ENCODE results near the gene SATB2. TPM values are rescaled to one million over a fixed set of nuclear protein-coding genes. Genes with fewer than 3 reads are reported as not detected.

The SATB2 gene
- total RNA-seq, 2 donors from 2014 or later: 5.2 to 11.8 TPM

DNA sequence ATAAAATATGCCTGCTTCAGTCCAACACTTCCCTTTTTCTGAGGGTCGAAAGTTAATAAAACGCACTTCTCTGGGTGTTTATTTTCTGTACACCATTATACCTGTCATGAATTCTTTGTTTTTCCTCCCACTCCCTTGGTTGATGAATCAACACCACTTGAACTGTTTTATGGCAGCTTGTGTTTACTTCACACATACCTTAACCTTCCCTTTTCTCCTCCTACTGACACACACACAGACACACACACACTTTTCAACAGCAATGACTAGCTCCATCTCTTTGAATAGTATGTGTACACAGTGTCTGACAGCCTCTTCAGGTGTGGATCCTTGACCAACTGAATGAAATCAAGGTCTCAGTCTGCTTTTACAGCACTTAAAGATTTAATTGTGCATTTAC lies 91.3 kb downstream of the SATB2 start:
- DNase-seq (ENCODE audit: low spot score): no peak
- H3K27me3 ChIP-seq (replicated peaks; ENCODE audit: insufficient read depth): no peaks in the 10 kb centered on the region
- no peak overlapping the region for H3K27ac ChIP-seq
- 70% methylated on average over 2 of the region's 2 CpGs for WGBS
- intact Hi-C loops (cut with DNase I): no loop called here
- no peaks in the 10 kb centered on the region for H3K36me3 ChIP-seq
- H3K4me1 ChIP-seq (replicated peaks): no peaks in the 10 kb centered on the region
- TF ChIP-seq, protein P1, sequence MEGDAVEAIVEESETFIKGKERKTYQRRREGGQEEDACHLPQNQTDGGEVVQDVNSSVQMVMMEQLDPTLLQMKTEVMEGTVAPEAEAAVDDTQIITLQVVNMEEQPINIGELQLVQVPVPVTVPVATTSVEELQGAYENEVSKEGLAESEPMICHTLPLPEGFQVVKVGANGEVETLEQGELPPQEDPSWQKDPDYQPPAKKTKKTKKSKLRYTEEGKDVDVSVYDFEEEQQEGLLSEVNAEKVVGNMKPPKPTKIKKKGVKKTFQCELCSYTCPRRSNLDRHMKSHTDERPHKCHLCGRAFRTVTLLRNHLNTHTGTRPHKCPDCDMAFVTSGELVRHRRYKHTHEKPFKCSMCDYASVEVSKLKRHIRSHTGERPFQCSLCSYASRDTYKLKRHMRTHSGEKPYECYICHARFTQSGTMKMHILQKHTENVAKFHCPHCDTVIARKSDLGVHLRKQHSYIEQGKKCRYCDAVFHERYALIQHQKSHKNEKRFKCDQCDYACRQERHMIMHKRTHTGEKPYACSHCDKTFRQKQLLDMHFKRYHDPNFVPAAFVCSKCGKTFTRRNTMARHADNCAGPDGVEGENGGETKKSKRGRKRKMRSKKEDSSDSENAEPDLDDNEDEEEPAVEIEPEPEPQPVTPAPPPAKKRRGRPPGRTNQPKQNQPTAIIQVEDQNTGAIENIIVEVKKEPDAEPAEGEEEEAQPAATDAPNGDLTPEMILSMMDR (IDR thresholded peaks at IDR 0.05): no peak
- TF ChIP-seq POLR2A (IDR thresholded peaks at IDR 0.05) (no peak), POLR2AphosphoS5 (IDR thresholded peaks at IDR 0.05) (no peak)
- H3K4me3 ChIP-seq: no peak overlapping the region
- H3K9me3 ChIP-seq: no peaks in the 10 kb centered on the region

DNA sequence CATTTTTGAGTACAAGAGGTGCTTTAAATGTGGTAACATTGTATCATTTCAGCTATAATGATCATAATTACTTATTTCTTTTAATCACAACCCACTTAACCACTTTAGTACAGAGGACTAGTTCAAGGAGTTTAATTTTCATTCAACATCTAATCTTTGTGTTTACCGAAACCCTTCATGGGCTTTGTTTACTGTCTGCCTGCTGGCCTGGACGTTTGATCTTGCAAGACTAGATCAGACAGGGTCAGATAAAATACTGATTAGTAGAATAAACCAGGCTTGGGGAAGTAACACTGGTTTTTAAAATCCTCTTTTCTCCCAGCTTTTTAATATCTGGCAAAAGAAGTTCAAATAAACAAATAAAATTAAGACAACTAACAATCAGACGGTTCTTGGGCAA lies 93.6 kb downstream of the SATB2 start:
- intact Hi-C loops (cut with DNase I): no loop called here
- no peak overlapping the region for H3K27ac ChIP-seq
- no peaks in the 10 kb centered on the region for H3K9me3 ChIP-seq
- TF ChIP-seq POLR2AphosphoS5 (IDR thresholded peaks at IDR 0.05): no peak
- TF ChIP-seq POLR2A (IDR thresholded peaks at IDR 0.05): no peak
- TF ChIP-seq, protein P1 (IDR thresholded peaks at IDR 0.05): no peak
- H3K4me3 ChIP-seq: no peak overlapping the region
- H3K4me1 ChIP-seq (replicated peaks): no peaks in the 10 kb centered on the region
- DNase-seq (ENCODE audit: low spot score): no peak
- 58% methylated on average over 3 of the region's 3 CpGs for WGBS
- no peaks in the 10 kb centered on the region for H3K27me3 ChIP-seq (replicated peaks; ENCODE audit: insufficient read depth)
- no peaks in the 10 kb centered on the region for H3K36me3 ChIP-seq

DNA sequence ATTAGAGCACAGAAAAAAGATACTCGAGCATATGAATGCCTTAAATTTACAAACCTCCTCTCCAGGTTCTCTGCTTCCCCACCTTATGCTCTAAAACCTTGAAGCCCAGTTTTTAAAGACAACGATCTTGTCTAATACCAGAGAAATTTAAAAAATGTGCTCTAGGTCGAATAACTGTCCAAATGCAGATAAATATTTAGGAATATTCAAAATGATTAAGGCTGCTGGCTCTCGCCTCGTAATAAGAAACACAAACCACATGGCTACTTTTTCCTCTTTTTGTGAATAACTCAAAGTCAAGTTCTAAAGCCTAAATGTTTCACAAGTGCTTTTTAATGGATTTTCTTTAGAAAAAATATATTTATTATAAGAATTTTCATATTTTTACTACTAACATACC lies 101.3 kb downstream of the SATB2 start:
- Histone ChIP-seq H3K36me3 (no peaks in the 10 kb centered on the region), H3K27ac (no peak overlapping the region), H3K27me3 (replicated peaks; ENCODE audit: insufficient read depth) (no peaks in the 10 kb centered on the region), H3K9me3 (no peaks in the 10 kb centered on the region), H3K4me1 (replicated peaks) (no peaks in the 10 kb centered on the region), H3K4me3 (no peak overlapping the region)
- intact Hi-C loops (cut with DNase I): no loop called here
- 74% methylated on average over 5 of the region's 5 CpGs for WGBS
- DNase-seq (ENCODE audit: low spot score): no peak
- no peak for TF ChIP-seq POLR2A (IDR thresholded peaks at IDR 0.05)
- TF ChIP-seq POLR2AphosphoS5 (IDR thresholded peaks at IDR 0.05): no peak
- TF ChIP-seq, protein P1 (IDR thresholded peaks at IDR 0.05): no peak

DNA sequence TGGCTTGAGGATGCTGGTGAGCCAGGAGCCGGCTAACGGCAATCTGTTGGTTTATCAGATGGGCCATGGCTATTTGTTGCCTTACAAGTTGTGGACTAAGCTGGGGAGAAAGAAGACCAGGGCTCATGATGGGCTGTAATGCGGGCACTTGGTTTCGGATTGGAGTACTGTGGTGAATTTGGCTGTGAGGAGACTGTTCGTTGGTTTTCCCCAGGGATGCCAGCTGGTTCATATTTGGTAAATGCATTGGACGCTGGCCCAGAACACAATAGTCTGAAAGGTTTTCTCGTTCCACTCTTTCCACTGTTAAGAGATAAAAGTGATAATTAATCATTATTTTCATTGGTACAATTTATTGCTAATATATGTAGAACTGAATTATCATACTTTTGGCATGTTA lies 108.9 kb downstream of the SATB2 start:
- H3K36me3 ChIP-seq: no peaks in the 10 kb centered on the region
- DNase-seq (ENCODE audit: low spot score): no peak
- H3K27me3 ChIP-seq (replicated peaks; ENCODE audit: insufficient read depth): no peaks in the 10 kb centered on the region
- TF ChIP-seq, protein P1 (IDR thresholded peaks at IDR 0.05): no peak
- TF ChIP-seq POLR2A (IDR thresholded peaks at IDR 0.05) (no peak), POLR2AphosphoS5 (IDR thresholded peaks at IDR 0.05) (no peak)
- no peaks in the 10 kb centered on the region for H3K4me1 ChIP-seq (replicated peaks)
- WGBS: 71% methylated on average over 7 of the region's 7 CpGs
- no peak overlapping the region for H3K27ac ChIP-seq
- H3K9me3 ChIP-seq: no peaks in the 10 kb centered on the region
- intact Hi-C loops (cut with DNase I): no loop called here
- H3K4me3 ChIP-seq: no peak overlapping the region

DNA sequence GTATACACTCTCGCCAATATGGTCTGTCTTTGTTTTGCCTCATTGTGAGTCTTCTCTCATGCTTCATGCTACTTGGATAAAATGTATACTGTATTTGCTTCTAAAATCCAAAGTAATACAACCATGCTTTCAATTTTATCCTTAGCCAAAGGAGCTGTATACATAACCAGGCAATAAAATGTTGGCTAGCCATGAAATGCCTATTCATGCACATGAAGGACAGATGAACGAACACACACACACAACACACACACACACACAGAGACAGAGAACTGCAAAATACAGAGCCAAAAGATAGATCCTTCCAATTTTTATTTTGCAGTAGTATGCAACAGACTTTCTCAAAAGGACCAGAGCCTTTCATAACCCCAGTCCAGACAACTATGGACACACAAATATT lies 113.7 kb downstream of the SATB2 start:
- 68% methylated on average over 2 of the region's 2 CpGs for WGBS
- no peaks in the 10 kb centered on the region for H3K27me3 ChIP-seq (replicated peaks; ENCODE audit: insufficient read depth)
- TF ChIP-seq POLR2A (IDR thresholded peaks at IDR 0.05) (no peak), POLR2AphosphoS5 (IDR thresholded peaks at IDR 0.05) (no peak)
- TF ChIP-seq, protein P1 (IDR thresholded peaks at IDR 0.05): no peak
- intact Hi-C loops (cut with DNase I): no loop called here
- H3K4me1 ChIP-seq (replicated peaks): no peaks in the 10 kb centered on the region
- no peak overlapping the region for H3K4me3 ChIP-seq
- no peak for DNase-seq (ENCODE audit: low spot score)
- no peak overlapping the region for H3K27ac ChIP-seq
- no peaks in the 10 kb centered on the region for H3K9me3 ChIP-seq
- no peaks in the 10 kb centered on the region for H3K36me3 ChIP-seq

Measured in prostate gland (tissue), 2 donors.